Umbilical cord (tissue), 2 donors: ENCODE results near the gene POU3F4. TPM values are rescaled to one million over a fixed set of nuclear protein-coding genes. Genes with fewer than 3 reads are reported as not detected.

Source experiments
- DNase-seq: peaks from one replicate; pipeline ENCODE4 v3.0.0-alpha.2; 2015; ENCODE audit warnings: low spot score
- total RNA-seq: library from RNA; depleted of rRNA; stranded (reverse); fragments of >200 nt; gene quantifications from one replicate; pipeline ENCODE4 v1.2.3, GENCODE V29; 2014; ENCODE audit warnings: low replicate concordance; ENCODE audit not compliant: insufficient read depth

The POU3F4 gene
- not detected for total RNA-seq

- DNase-seq, result peak; percentile 3
These were observed at the start of gene POU3F4 for GRCh38 chrX:83508006-83508405. TSS of gene POU3F4 (plus strand) at chrX:83508290. CDS start at chrX:83508325, 35 bp downstream.

GRCh38 chrX:83469551-83469950 is 38.5 kb upstream of the POU3F4 start:
- DNase-seq, result peak; percentile 3

GRCh38 chrX:83495898-83496297 is 12.2 kb upstream of the POU3F4 start:
- no peak for DNase-seq

- no peak for DNase-seq
These were observed 7.1 kb upstream of the POU3F4 start for GRCh38 chrX:83501003-83501402.

- DNase-seq, result no peak
These were observed 6.6 kb upstream of the POU3F4 start for GRCh38 chrX:83501530-83501929.

GRCh38 chrX:83504721-83505479 is 3.2 kb upstream of the POU3F4 start:
- no peak for DNase-seq

GRCh38 chrX:83508526-83509253 is 600 bp downstream of the POU3F4 start:
- no peak for DNase-seq

- DNase-seq, result no peak
These were observed 1.2 kb downstream of the POU3F4 start for GRCh38 chrX:83509254-83509801.

- DNase-seq, result no peak
These were observed 2.5 kb downstream of the POU3F4 start for GRCh38 chrX:83510510-83511062.

GRCh38 chrX:83511208-83511607 is 3.1 kb downstream of the POU3F4 start:
- no peak for DNase-seq

- no peak for DNase-seq
These were observed 4.0 kb downstream of the POU3F4 start for GRCh38 chrX:83512111-83512510.

GRCh38 chrX:83516597-83516996 is 8.5 kb downstream of the POU3F4 start:
- no peak for DNase-seq

GRCh38 chrX:83521905-83522304 is 13.8 kb downstream of the POU3F4 start:
- DNase-seq, result no peak

GRCh38 chrX:83529950-83530349 is 21.9 kb downstream of the POU3F4 start:
- no peak for DNase-seq

GRCh38 chrX:83535417-83536196 is 27.5 kb downstream of the POU3F4 start:
- DNase-seq, result no peak
